Measurements from ENCODE around the gene B9D2.

DNA sequence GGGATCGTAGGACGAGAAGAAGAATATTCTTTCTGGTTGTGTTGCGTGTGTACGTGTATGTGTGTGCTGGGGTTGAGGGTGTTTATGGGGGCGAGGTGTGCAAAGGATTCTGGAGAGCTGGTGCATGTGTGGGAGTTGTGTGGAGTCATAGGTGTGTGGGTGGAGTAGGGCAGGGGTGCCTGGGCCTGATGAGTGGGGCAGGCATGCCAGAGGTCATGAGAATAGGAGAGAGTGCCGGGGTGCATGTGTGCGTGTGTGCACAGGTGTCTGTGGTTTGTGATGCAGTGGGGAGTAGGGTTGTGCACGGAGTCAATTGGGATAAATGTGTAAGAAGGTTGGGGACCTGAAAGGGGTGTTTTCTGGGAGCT, 13.0 kb upstream of the B9D2 start:
- TF ChIP-seq CTCF (IDR thresholded peaks at IDR 0.05) = no peak
- no peak for TF ChIP-seq POLR2A (IDR thresholded peaks at IDR 0.05)
